ENCODE measurements around the gene ADGRB3.

- TF ChIP-seq POLR2A (IDR thresholded peaks at IDR 0.05) (no peak), CTCF (IDR thresholded peaks at IDR 0.05) (no peak), POLR2AphosphoS5 (IDR thresholded peaks at IDR 0.05) (no peak), EP300 (IDR thresholded peaks at IDR 0.05) (no peak)
Observed at GRCh38 chr6:68988698-68989097, 353.6 kb downstream of the ADGRB3 start.
